GM10266 (cell line): ENCODE results near the gene SPAG9.

Experiments
- DNase-seq: peaks from one replicate; pipeline ENCODE4 v3.0.0; 2012; ENCODE audit errors: extremely low spot score
- TF ChIP-seq, protein P1 (sequence below): IDR thresholded peaks from 2 replicates; pipeline ENCODE4 v1.5.1; 2012; ENCODE audit warnings: mild to moderate bottlenecking, low read depth; ENCODE audit not compliant: control insufficient read depth, insufficient read depth; ENCODE audit errors: missing control alignments

Gene SPAG9

DNA sequence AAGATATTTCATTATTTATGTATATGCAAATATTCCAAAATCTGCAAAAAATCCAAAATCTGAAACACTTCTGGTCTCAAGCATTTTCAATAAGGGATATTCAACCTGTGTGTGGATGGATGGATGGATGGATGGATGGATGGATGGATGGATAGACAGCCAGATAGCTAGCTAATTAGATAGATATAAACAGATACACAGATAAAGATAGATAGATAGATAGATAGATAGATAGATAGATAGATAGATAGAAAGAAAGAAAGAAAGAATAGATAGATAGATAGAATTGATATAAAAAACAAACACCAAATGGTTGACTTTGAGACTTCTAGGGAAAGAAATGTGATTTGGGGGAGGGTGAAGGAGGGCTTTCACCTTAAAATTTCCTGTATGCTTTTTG lies 139.4 kb downstream of the SPAG9 start:
- no peak for DNase-seq
- TF ChIP-seq, protein P1, sequence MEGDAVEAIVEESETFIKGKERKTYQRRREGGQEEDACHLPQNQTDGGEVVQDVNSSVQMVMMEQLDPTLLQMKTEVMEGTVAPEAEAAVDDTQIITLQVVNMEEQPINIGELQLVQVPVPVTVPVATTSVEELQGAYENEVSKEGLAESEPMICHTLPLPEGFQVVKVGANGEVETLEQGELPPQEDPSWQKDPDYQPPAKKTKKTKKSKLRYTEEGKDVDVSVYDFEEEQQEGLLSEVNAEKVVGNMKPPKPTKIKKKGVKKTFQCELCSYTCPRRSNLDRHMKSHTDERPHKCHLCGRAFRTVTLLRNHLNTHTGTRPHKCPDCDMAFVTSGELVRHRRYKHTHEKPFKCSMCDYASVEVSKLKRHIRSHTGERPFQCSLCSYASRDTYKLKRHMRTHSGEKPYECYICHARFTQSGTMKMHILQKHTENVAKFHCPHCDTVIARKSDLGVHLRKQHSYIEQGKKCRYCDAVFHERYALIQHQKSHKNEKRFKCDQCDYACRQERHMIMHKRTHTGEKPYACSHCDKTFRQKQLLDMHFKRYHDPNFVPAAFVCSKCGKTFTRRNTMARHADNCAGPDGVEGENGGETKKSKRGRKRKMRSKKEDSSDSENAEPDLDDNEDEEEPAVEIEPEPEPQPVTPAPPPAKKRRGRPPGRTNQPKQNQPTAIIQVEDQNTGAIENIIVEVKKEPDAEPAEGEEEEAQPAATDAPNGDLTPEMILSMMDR, result no peak

DNA sequence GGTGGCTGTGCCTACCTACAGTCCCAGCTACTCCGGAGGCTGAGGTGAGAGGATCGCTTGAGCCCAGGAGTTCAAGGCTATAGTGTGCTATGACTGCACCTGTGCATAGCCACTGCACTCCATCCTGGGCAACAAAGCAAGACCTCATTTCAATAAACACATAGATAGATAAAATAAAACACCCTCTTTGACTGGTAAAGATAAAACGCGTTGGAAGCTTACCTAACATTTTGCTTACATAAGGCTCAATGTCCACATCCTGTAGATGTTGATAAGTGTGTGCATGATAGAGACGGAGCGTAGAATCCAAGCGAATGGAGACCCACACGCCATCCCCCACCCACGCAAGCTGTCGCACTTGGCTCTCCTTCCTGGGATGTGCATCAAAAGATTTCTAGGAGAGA lies 141.1 kb downstream of the SPAG9 start:
- TF ChIP-seq, protein P1, result no peak
- DNase-seq, result no peak

DNA sequence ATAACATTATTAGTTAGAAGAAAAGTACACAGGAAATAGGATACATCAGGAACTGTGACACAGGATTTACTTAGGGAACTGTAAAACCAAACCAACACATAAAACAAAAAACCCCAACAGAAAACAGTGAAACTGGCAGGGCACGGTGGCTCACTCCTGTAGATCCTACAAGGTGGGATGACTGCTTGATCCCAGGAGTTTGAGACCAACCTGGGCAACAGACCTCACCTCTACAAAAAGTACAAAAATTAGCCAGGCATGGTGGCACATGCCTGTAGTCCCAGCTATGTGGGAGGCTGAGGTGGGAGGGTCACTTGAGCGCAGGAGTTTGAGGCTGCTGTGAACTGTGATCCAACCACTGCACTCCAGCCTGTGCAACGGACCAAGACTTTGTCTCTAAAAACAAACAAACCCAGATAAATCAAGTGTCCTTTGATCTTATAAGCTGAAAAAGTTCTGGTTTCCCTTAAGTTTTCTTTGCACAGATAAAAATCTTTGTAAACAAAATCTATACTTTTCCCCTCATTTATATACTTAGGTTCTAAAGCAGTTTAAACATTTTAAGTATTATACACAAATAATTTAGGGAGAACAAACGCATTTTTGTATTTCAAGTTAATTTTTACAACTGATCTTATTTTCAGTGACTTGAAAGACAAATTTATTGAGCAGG lies 143.0 kb downstream of the SPAG9 start:
- TF ChIP-seq, protein P1, result no peak
- DNase-seq, result no peak

DNA sequence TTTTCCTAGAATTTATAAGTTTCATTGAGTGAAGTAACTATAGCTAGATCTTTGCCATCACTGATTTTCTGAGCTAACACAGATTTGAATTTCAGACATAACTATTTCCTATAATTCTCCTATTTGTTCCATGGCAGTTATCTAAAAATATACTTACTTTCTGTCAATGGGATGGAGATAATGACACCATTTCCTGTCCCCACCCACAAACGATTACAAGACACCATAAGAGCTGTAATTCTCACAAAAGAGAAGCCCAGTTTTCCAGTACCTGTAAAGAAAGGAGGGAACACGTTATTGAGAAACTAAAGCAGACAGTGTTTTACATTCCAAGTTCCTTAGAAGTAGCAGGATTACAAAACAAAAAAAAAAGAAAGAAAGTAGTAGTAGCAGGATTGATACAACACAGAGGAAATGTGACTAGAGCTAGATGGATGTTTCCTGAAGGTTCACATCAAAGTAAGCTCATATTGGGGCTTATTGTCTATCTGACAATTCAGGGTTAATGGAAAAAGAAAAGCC lies 143.7 kb downstream of the SPAG9 start:
- DNase-seq, result no peak
- TF ChIP-seq, protein P1, result no peak

DNA sequence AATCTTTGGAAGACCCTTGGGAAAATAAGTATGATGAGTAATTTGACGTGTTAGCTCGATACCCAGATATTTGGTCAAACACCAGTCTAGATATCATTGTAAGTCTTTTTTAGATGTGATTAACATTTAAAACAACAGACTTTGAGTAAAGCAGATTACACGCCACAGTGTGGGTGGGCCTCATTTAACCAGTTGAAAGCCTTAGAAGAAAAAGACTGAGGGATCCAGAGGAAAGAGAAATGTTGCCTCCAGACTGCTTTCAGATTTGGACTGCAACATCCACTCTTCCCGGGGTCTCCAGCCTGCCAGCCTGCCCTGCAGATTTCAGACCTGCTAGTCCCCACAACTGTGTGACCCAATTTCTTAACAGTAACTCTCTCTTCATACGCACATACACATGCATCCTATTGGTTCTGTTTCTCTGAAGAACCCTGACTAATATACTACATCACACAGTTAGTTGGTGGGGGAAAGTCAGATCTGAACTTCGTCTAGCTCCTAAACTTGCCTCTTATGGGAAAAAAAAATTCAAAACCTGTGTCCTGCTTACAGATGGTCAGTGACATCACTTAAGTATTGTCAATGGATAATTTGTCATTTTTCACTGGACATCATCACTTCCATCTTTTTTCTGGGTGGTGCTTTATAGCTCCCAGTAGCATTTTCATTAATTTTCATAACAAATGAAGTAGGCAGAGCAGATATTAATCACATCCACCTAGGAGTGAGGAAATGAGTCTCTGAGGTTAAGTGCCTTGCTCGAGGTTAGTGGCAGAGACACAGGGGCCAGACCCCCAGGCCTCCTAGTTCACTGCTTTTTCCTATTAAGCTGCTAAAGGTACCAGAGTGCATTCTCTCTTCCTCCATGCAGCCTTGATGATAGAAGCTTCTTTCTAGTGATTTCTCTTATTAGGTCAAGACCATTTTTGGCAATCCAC lies 146.8 kb downstream of the SPAG9 start:
- DNase-seq, result no peak
- TF ChIP-seq, protein P1, result no peak

DNA sequence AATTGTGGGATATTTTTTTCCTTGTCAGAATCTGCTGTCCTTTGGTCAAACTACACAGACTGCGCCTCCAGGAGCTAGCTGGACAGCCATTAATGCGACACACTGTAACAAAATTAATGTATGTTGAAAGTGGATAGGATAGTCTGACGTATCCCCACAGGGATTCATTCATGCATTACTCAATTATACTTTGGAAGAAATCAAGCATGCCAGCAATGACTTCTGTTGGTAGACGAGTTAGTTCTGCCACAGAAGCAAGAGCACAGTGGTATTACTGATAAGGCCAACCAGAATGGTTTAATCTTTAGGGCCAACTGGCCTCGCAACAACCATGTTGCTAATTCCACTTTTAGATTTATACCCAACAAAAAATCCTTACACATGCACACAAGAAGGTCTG lies 148.1 kb downstream of the SPAG9 start:
- no peak for DNase-seq
- TF ChIP-seq, protein P1, result no peak
